LHCN-M2 (cell line): ENCODE measurements around the gene TMEM94. TPM values are rescaled to one million over a fixed set of nuclear protein-coding genes. Genes with fewer than 3 reads are reported as not detected.
A peak's percentile ranks its signal among the peaks of the same experiment; 100 is the strongest.
"Not testable (repeated sequence)": the region's sequence is repeated elsewhere in the genome, so short reads cannot be mapped to it uniquely, and the experiment has no call there.

Experiments
- DNase-seq: peaks from one replicate; pipeline ENCODE4 v3.0.0-alpha.2; 2012; ENCODE audit warnings: low read depth
- total RNA-seq: library from RNA; depleted of rRNA; stranded (reverse); fragments of >200 nt; gene quantifications from 2 replicates; pipeline ENCODE4 v1.2.3, GENCODE V29; 2014

The TMEM94 gene
- total RNA-seq, 1 experiment from 2014 or later, result 57.1 TPM

DNA sequence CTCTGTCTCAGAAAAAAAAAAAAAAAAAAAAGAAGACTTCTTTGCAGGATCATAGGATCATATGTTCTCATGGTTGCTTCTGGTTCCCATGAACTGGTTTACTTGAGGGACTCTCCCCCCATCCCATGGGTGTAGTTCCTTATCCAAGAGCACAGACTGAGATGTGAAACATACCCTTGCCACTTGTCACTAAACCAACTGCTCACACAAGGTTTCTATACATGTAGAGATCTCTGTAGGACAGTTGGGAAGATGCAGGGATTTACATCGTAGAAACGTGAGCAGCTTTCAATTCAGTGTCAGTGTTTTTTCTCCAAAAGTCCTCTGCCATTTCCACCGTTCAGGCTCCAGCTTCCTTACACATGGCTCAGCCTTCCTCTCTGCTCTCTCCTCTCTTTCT, 11.1 kb upstream of the TMEM94 start:
- no peak for DNase-seq

DNA sequence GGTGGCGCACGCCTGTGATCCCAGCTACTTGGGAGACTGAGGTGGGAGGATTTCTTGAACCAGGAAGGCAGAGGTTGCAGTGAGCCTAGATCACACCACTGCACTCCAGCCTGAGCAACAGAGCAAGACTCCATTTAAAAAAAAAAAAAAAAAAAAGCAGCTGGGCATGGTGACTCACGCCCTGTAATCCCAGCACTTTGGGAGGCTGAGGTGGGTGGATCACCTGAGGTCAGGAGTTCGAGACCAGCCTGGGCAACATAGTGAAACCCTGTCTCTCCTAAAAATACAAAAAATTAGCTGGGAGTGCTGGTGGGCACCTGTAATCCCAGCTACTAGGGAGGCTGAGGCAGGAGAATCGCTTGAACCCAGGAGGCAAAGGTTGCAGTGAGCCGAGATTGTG, 10.5 kb upstream of the TMEM94 start:
- DNase-seq, result not testable (repeated sequence)

GRCh38 chr17:75447951-75448856, 8.2 kb upstream of the TMEM94 start:
- no peak for DNase-seq

- DNase-seq, result no peak
These were observed 6.2 kb upstream of the TMEM94 start for GRCh38 chr17:75450270-75450669.

- no peak for DNase-seq
These were observed 2.2 kb upstream of the TMEM94 start for GRCh38 chr17:75454193-75454592.

GRCh38 chr17:75454672-75455071, 1.8 kb upstream of the TMEM94 start:
- DNase-seq, result not testable (repeated sequence)

- DNase-seq, result no peak
These were observed 407 bp upstream of the TMEM94 start for GRCh38 chr17:75456039-75456416.

DNA sequence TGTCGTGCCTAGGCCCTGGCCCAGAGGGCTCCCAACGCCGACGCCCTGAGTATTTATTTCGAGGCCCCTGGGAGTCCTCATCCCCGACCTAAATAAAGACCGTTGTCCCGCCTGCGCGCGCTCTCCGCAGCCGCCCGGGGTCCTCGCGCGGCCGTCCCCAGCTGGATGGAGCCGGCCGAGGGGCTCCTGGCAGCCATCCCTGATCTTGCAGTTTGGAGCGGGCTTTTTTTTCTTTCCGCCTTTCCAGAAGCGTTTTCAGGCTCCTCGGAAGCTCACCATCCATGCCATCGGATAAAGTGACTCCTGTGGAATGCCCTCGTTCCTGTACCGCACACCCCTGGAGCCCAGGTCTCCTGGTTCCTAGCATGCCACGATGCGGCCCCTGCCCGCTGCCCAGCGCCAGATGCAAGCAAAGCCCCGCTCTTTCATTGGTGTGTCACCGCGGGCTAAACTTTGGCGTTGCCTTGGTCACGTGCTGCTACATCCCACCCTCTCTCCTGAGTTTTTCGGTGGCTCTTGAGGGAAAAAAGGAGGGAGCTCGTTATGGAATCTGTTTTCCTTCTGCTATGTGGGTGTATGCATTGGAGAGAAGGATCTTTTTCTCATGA, 716 bp downstream of the TMEM94 start:
- peak; percentile 59 for DNase-seq

DNA sequence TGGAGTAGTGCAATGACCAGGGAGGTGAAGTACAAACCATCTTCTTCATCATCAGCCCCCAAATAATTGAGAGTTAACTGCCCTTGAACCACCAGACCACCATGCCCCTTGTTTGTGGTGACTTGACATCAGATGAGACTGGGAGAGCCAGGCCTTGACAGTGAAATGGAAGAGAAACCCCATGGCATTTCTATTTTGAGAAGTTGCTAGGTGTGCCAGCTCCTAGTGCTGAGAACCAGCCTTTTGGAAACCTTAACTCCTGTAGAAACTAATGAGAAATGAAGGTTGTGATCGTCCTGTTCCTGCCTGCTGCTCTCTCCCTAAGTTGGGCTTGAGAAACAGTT, 2.8 kb downstream of the TMEM94 start:
- DNase-seq, result no peak

- no peak for DNase-seq
These were observed 3.3 kb downstream of the TMEM94 start for GRCh38 chr17:75459590-75460267.

DNA sequence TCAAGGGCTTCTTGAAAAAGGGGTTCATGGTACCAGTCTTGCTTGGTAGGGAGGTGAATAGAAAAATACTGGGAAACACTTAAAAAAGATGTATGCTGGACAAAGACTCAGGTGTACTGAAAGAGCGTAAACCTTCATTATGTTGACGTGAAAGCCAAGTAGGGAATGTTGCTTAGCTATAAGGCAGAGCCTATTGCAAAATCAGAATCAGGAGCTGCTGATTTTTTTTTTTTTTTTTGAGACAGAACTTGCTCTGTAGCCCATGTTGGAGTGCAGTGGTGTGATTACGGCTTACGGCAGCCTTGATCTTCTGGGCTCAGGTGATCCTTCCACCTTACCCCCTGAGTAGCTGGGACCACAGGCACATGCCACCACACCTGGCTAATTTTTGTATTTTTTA, 3.9 kb downstream of the TMEM94 start:
- DNase-seq, result no peak

GRCh38 chr17:75463603-75464002, 7.2 kb downstream of the TMEM94 start:
- no peak for DNase-seq

DNA sequence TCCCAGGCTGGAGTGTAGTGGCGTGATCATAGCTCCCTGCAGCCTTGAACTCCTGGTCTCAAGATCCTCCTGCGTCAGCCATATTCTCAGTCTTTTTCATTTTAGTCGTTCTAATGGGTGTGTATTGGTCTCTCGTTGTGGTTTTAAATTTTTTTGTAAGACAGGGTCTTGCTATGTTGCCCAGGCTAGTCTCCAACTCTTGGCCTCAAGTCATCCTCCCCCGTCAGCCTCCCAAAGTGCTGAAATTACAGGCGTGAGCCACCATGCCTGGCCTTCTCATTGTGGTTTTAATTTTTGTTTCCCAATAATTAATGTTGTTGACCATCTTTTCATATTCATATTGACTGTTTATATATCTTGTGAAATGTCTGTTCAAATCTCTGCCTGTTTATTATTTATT, 8.6 kb downstream of the TMEM94 start:
- DNase-seq, result no peak

- no peak for DNase-seq
These were observed 11.9 kb downstream of the TMEM94 start for GRCh38 chr17:75468291-75468754.

DNA sequence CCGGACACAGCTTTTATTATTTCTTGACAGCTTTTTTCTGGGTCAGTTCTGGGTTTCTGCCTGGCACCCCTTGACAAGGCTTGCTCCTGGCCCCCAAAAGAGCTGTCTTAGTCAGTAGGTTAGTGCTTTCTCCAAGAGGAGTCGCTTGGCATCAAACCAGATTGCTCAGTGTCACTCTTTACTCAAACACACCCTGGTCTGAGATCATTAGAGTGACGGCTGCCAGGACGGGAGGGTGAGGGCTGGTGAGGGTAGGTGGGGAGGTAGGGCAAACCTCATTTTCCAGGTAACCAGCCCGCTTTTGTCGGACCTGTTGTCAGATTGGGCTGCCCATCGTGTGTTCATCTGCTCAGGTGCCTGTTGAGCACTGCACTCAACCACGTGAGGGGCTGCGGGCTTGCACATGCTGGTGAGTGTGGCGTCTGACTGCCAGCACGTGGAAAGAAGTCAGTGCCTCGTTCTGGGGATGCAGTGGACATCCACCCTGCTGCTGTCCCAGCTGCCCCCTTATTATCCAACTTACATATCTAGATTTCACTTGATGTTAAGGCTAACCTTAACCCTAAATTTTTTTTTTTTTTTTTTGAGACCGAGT, 12.4 kb downstream of the TMEM94 start:
- no peak for DNase-seq

- DNase-seq, result no peak
These were observed 14.8 kb downstream of the TMEM94 start for GRCh38 chr17:75471207-75471606.

- no peak for DNase-seq
These were observed 15.7 kb downstream of the TMEM94 start for GRCh38 chr17:75472119-75472518.

GRCh38 chr17:75473246-75473645, 16.8 kb downstream of the TMEM94 start:
- DNase-seq, result peak; percentile 10

- DNase-seq, result no peak
These were observed 18.3 kb downstream of the TMEM94 start for GRCh38 chr17:75474736-75475135.

DNA sequence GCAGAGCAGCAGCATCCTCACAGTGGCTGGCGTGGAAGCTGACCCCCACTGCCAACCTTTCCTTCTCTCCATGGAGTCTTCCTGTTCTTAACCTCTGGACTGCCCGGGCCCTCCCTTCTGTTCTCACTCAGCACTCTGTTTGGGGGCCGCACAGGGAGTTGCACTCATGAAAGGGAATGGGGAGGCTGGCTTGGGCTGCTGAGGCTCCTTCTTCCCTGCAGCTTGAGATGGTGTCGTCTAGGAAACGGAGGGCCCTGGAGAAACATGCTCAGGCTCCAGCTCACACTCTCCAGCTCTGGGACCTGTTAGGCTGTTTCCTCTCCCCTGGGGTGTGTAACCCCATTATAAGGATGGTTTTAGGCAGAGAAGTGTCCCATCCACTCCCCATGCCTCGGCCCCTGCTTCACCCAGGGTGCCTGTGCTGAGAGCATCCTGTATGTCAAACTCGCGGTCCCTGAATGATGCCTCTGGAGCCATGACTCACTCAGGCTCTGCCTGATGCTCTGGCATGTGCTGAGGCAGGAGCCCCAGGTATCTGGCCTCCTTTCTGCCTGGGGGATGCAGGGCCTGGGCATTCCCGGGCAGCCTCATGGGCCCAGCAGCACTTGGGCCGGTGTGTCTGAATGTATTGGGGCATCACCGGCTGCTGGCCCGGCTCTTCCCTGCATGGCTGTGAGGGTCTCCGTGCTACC, 18.9 kb downstream of the TMEM94 start:
- no peak for DNase-seq

DNA sequence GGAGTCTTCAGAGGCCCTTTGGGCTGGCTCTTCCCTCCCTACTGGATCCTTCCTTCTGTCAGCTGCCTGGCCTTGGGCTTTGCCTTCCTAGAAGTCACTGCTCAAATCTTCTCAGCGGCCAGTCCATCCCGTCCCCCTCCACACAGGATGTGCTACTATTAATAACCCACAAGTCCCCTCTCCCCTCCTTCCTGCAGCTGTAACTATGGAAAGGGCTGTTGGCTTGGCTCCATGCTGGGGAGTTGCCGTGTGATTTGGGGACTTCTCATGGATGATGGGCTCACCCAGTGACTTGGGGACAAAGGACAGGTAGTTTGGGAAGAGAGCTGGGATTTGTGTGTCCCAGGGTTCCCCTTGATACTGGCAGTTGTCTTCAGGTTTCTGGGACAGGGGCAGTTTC, 19.4 kb downstream of the TMEM94 start:
- peak; percentile 20 for DNase-seq

- peak; percentile 78 for DNase-seq
These were observed 19.8 kb downstream of the TMEM94 start for GRCh38 chr17:75476271-75476671.
